HepG2 (cell line): ENCODE measurements around the gene ANKHD1. TPM values are rescaled to one million over a fixed set of nuclear protein-coding genes. Genes with fewer than 3 reads are reported as not detected.

Experiments
- CREM ChIP-seq, 2 experiments: sonication (generic) in 1 of 2; formaldehyde crosslinking in 1 of 2; IDR thresholded peaks; 2 replicates each; pipeline versions ENCODE4 v1.4.0 to v1.6.1; 2016 to 2020; ENCODE audit warnings: antibody characterized with exemption in 1 of 2, mild to moderate bottlenecking in 1 of 2, missing genetic modification reagents in 1 of 2
- ETV5 ChIP-seq: IDR thresholded peaks from 2 replicates; pipeline ENCODE4 v1.6.1; 2018; ENCODE audit warnings: missing biosample characterization, missing genetic modification reagents, inconsistent platforms, borderline replicate concordance
- FOXC1 ChIP-seq: sonication (generic); formaldehyde crosslinking; IDR thresholded peaks from 2 replicates; pipeline ENCODE4 v1.8.0; 2022; ENCODE audit warnings: mild to moderate bottlenecking, missing genetic modification reagents, borderline replicate concordance
- MED1 ChIP-seq: sonication (generic); formaldehyde crosslinking; IDR thresholded peaks from 2 replicates; pipeline ENCODE4 v1.4.0; 2020; ENCODE audit warnings: missing genetic modification reagents
- NFATC3 ChIP-seq: sonication (generic); formaldehyde crosslinking; IDR thresholded peaks from 2 replicates; pipeline ENCODE4 v1.5.1; 2020; ENCODE audit warnings: mild to moderate bottlenecking, missing genetic modification reagents
- PITX1 ChIP-seq: sonication (generic); formaldehyde crosslinking; IDR thresholded peaks from 2 replicates; pipeline ENCODE4 v1.5.1; 2020; ENCODE audit warnings: mild to moderate bottlenecking, missing genetic modification reagents
- SAP130 ChIP-seq: IDR thresholded peaks from 2 replicates; pipeline ENCODE4 v1.6.1; 2016; ENCODE audit warnings: low read depth
- SNRNP70 ChIP-seq: fragments of 200-400 bp; formaldehyde crosslinking; IDR thresholded peaks from 2 replicates; pipeline ENCODE4 v1.6.1; 2017; ENCODE audit warnings: mild to moderate bottlenecking, low read depth, low read length, moderate library complexity
- SOX6 ChIP-seq, 2 experiments: fragments of 450-650 bp in 1 of 2; sonication (generic) in 1 of 2; formaldehyde crosslinking in 1 of 2; IDR thresholded peaks; 2 replicates each; pipeline versions ENCODE4 v1.4.0 to v1.6.1; 2017 to 2020; ENCODE audit warnings: antibody characterized with exemption in 1 of 2, mild to moderate bottlenecking in 1 of 2, missing genetic modification reagents in 1 of 2
- SP4 ChIP-seq: sonication (generic); formaldehyde crosslinking; IDR thresholded peaks from 2 replicates; pipeline ENCODE4 v1.8.1; 2023; ENCODE audit warnings: mild to moderate bottlenecking, missing genetic modification reagents
- ZNF598 ChIP-seq: sonication (generic); formaldehyde crosslinking; IDR thresholded peaks from 2 replicates; pipeline ENCODE4 v1.5.1; 2020; ENCODE audit warnings: mild to moderate bottlenecking, missing genetic modification reagents, borderline replicate concordance
- ZNF670 ChIP-seq: sonication (generic); formaldehyde crosslinking; IDR thresholded peaks from 2 replicates; pipeline ENCODE4 v1.8.0; 2022; ENCODE audit warnings: mild to moderate bottlenecking, missing genetic modification reagents, borderline replicate concordance
- polyA plus RNA-seq, 8 experiments: library from polyadenylated mRNA; depleted of rRNA in 3 of 8; stranded (reverse) in 7 of 8; unstranded in 1 of 8; fragments of >200 nt; fragmentation: Illumina TruSeq in 4 of 8; extraction: Trizol in 4 of 8; gene quantifications; 2 replicates each; pipeline versions ENCODE4 v1.2.1 to v1.2.3, GENCODE V29; 2011 to 2016; ENCODE audit warnings: low read depth in 4 of 8, missing spikeins in 1 of 8, mixed read lengths in 1 of 8; ENCODE audit not compliant: insufficient read depth in 1 of 8
- total RNA-seq, 5 experiments: library from RNA; depleted of rRNA; stranded (reverse); fragments of >200 nt; fragmentation: Illumina TruSeq; extraction: Trizol; gene quantifications; 2 replicates each; pipeline ENCODE4 v1.2.3, GENCODE V29; 2016; ENCODE audit warnings: low read depth in 1 of 5
- TF ChIP-seq, protein P1 (sequence below), 2 experiments: fragments of 450-650 bp in 1 of 2; sonication (generic) in 1 of 2; formaldehyde crosslinking in 1 of 2; IDR thresholded peaks; 2 replicates each; pipeline versions ENCODE4 v1.6.1 to v1.8.0; 2016 to 2022; ENCODE audit warnings: antibody characterized with exemption in 1 of 2, mild to moderate bottlenecking in 1 of 2, missing genetic modification reagents in 1 of 2
- TF ChIP-seq, protein P2 (sequence below): IDR thresholded peaks from 2 replicates; pipeline ENCODE4 v1.6.1; 2016; ENCODE audit warnings: control low read depth
- TF ChIP-seq, protein P3 (sequence below): IDR thresholded peaks from 2 replicates; pipeline ENCODE4 v1.6.1; 2016; ENCODE audit warnings: low read depth, borderline replicate concordance
- TF ChIP-seq, protein P4 (sequence below): sonication (generic); formaldehyde crosslinking; IDR thresholded peaks from 2 replicates; pipeline ENCODE4 v1.9.0; 2021; ENCODE audit warnings: missing genetic modification reagents, mild to moderate bottlenecking, borderline replicate concordance

ANKHD1 gene
- total and polyA plus RNA-seq, 2 of the 13 experiments (the other 11 are each of a cell fraction or from before 2014, with no cell fraction given) = 69.9 to 82.0 TPM

DNA sequence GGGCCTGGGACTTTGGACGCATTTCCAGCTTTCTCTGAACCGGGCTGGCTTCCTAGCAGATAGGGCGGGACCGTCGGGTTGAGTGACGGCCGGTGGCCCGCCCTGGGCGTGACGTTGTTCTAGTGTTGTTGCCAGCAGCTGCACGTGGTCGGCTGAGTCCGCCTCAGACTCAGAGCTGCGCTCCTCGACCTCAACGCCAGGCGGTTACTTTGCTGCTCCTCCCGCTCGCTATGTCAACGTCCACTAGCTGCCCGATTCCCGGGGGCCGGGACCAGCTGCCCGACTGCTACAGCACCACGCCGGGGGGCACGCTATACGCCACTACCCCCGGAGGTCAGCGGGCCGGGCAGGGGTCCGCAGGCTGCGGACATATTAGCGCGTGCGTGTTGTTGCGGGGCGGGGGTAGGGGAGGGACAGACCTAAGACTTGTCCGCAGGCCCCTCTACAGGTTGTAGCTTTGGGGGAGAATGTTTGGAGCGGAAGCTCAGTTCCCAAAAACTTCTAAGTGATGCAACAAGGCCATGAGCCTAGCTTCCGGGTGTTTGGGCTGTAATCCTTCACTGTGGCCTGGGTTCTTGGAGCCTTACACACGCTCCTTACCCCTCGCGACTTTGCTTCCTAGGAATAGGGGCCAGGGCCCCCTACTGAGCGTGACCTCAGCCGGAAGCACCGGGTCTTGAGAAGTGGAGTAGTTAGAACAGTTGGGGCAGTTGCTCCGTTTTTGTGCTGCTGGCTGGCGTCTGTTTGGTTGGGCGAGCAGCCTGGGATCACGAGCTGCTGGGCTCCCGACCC, 146.1 kb downstream of the ANKHD1 start, which contains the start of gene EIF4EBP3 (continued):
- TF ChIP-seq, protein P1, sequence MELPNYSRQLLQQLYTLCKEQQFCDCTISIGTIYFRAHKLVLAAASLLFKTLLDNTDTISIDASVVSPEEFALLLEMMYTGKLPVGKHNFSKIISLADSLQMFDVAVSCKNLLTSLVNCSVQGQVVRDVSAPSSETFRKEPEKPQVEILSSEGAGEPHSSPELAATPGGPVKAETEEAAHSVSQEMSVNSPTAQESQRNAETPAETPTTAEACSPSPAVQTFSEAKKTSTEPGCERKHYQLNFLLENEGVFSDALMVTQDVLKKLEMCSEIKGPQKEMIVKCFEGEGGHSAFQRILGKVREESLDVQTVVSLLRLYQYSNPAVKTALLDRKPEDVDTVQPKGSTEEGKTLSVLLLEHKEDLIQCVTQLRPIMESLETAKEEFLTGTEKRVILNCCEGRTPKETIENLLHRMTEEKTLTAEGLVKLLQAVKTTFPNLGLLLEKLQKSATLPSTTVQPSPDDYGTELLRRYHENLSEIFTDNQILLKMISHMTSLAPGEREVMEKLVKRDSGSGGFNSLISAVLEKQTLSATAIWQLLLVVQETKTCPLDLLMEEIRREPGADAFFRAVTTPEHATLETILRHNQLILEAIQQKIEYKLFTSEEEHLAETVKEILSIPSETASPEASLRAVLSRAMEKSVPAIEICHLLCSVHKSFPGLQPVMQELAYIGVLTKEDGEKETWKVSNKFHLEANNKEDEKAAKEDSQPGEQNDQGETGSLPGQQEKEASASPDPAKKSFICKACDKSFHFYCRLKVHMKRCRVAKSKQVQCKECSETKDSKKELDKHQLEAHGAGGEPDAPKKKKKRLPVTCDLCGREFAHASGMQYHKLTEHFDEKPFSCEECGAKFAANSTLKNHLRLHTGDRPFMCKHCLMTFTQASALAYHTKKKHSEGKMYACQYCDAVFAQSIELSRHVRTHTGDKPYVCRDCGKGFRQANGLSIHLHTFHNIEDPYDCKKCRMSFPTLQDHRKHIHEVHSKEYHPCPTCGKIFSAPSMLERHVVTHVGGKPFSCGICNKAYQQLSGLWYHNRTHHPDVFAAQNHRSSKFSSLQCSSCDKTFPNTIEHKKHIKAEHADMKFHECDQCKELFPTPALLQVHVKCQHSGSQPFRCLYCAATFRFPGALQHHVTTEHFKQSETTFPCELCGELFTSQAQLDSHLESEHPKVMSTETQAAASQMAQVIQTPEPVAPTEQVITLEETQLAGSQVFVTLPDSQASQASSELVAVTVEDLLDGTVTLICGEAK (IDR thresholded peaks at IDR 0.05) = no peak
- TF ChIP-seq, protein P1 (CRISPR knock-in tag; IDR thresholded peaks at IDR 0.05) = peak; percentile 29; the same call in 1 of the 2 replicates
- TF ChIP-seq, protein P2, sequence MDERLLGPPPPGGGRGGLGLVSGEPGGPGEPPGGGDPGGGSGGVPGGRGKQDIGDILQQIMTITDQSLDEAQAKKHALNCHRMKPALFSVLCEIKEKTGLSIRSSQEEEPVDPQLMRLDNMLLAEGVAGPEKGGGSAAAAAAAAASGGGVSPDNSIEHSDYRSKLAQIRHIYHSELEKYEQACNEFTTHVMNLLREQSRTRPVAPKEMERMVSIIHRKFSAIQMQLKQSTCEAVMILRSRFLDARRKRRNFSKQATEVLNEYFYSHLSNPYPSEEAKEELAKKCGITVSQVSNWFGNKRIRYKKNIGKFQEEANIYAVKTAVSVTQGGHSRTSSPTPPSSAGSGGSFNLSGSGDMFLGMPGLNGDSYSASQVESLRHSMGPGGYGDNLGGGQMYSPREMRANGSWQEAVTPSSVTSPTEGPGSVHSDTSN = peak; percentile 94
- peak; percentile 62; the same call in 1 of the 2 replicates for TF ChIP-seq NFATC3 (CRISPR knock-in tag)
- 0 out of 2 replicates have a peak, but pooled peaks have one; percentile 26 for TF ChIP-seq ETV5 (CRISPR knock-in tag)
- TF ChIP-seq ZNF670 (CRISPR knock-in tag) = no peak
- TF ChIP-seq FOXC1 (CRISPR knock-in tag) = peak; percentile 56; the same call in 1 of the 2 replicates
- TF ChIP-seq, protein P3, sequence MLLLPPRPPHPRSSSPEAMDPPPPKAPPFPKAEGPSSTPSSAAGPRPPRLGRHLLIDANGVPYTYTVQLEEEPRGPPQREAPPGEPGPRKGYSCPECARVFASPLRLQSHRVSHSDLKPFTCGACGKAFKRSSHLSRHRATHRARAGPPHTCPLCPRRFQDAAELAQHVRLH (CRISPR knock-in tag) = peak; percentile 44; the same call in 1 of the 2 replicates
- peak; percentile 96 for TF ChIP-seq SAP130 (CRISPR knock-in tag)
- TF ChIP-seq CREM (IDR thresholded peaks at IDR 0.05) = peak; percentile 80
- no peak for TF ChIP-seq CREM (CRISPR knock-in tag; IDR thresholded peaks at IDR 0.05)
- TF ChIP-seq SOX6 (IDR thresholded peaks at IDR 0.05) = no peak
- TF ChIP-seq SOX6 (CRISPR knock-in tag; IDR thresholded peaks at IDR 0.05) = peak; percentile 67; the same call in 1 of the 2 replicates
- peak; percentile 98 for TF ChIP-seq SP4 (CRISPR knock-in tag)
- TF ChIP-seq SNRNP70 = no peak
- TF ChIP-seq ZNF598 (CRISPR knock-in tag) = peak; percentile 73; the same call in 1 of the 2 replicates
- TF ChIP-seq, protein P4, sequence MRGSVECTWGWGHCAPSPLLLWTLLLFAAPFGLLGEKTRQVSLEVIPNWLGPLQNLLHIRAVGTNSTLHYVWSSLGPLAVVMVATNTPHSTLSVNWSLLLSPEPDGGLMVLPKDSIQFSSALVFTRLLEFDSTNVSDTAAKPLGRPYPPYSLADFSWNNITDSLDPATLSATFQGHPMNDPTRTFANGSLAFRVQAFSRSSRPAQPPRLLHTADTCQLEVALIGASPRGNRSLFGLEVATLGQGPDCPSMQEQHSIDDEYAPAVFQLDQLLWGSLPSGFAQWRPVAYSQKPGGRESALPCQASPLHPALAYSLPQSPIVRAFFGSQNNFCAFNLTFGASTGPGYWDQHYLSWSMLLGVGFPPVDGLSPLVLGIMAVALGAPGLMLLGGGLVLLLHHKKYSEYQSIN = no peak
- TF ChIP-seq PITX1 (CRISPR knock-in tag) = 0 out of 2 replicates have a peak, but pooled peaks have one; percentile 34
- peak; percentile 85 for TF ChIP-seq MED1 (CRISPR knock-in tag)
